Measurements from ENCODE around the gene TMEM151B.

DNA sequence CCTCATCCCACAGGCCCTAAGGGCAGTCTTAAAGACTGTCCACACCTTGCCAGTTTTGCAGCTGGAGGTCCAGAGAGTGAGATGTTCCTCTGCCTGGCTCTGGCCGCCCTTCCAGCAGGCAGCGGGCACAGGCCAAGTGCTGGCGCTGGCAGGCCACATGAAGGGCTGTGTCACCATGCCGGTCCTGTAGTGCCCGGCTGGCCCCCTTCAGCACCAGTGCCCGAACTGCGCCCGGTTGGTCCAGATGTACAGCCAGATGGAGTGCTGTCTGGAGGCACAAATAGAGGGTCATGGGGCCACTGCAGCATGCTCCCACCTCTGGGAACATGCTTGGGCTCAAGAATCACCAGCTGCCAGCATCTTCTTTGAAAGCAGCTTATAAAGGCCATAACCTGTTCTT, 8.7 kb upstream of the TMEM151B start:
- TF ChIP-seq ZNF274 (IDR thresholded peaks at IDR 0.05; ENCODE audit: low read depth, low read length) = no peak
- TF ChIP-seq YY1 (IDR thresholded peaks at IDR 0.05; ENCODE audit: insufficient read depth, insufficient read length) = no peak
